Subcutaneous preadipocyte (primary cell): ENCODE results near the gene RHAG. TPM values are rescaled to one million over a fixed set of nuclear protein-coding genes. Genes with fewer than 3 reads are reported as not detected.

Source experiments
- total RNA-seq: library from RNA; depleted of rRNA; stranded (reverse); fragments of >200 nt; gene quantifications from 2 replicates; pipeline ENCODE4 v1.2.3, GENCODE V29; 2012

RHAG gene
- not detected in 2 replicates for total RNA-seq

GRCh38 chr6:49636713-49637349 lies at the start of gene RHAG:
Gene RHAG (minus strand): TSS chr6:49636839. CDS start chr6:49636812, 27 bp downstream.

Other genes starting within 250 kb of the RHAG start
- 13.3 and 14.7 TPM in 2 replicates for gene MMUT, start 173.6 kb downstream of the RHAG start, total RNA-seq
- gene CENPQ, start 173.5 kb downstream of the RHAG start, total RNA-seq = 7.2 and 12.5 TPM in 2 replicates
- not detected in 2 replicates for gene GLYATL3, start 136.9 kb downstream of the RHAG start, total RNA-seq
- 1.5 and 6.5 TPM in 2 replicates for gene C6orf141, start 86.2 kb downstream of the RHAG start, total RNA-seq
- gene CRISP2, start 76.7 kb upstream of the RHAG start, total RNA-seq = not detected in 2 replicates
- gene CRISP3, start 107.5 kb upstream of the RHAG start, total RNA-seq = not detected in 2 replicates
- not detected in 2 replicates for gene PGK2, start 150.4 kb upstream of the RHAG start, total RNA-seq
- gene CRISP1, start 229.7 kb upstream of the RHAG start, total RNA-seq = not detected in 2 replicates